Right atrium auricular region (tissue), 2 donors: ENCODE results near the gene UBXN2A. TPM values are rescaled to one million over a fixed set of nuclear protein-coding genes. Genes with fewer than 3 reads are reported as not detected.

Experiments used
- DNase-seq: peaks from one replicate; pipeline ENCODE4 v3.0.0-alpha.2; 2019; ENCODE audit warnings: low spot score
- H3K27ac ChIP-seq, 2 donors: fragments of 200-600 bp; sonication (generic); 1 replicate in 1 of 2; 2 replicates in 1 of 2; pipeline ENCODE4 v1.5.1; 2016 to 2019
- H3K27me3 ChIP-seq, 2 donors: fragments of 200-600 bp; sonication (generic); one replicate each; pipeline versions ENCODE4 v1.5.1 to v1.6.0; 2017 to 2019
- H3K36me3 ChIP-seq: fragments of 200-600 bp; sonication (generic); one replicate; pipeline ENCODE4 v1.5.1; 2016
- H3K4me1 ChIP-seq, 2 donors: fragments of 200-600 bp; sonication (generic); one replicate each; pipeline versions ENCODE4 v1.5.1 to v1.6.0; 2017 to 2019
- H3K4me3 ChIP-seq, 2 donors: fragments of 200-600 bp; sonication (generic); 1 replicate in 1 of 2; 2 replicates in 1 of 2; pipeline ENCODE4 v1.5.1; 2017 to 2019; ENCODE audit warnings: mild to moderate bottlenecking in 1 of 2, moderate library complexity in 1 of 2
- H3K9me3 ChIP-seq, 2 donors: fragments of 200-600 bp; sonication (generic); one replicate each; pipeline ENCODE4 v1.5.1; 2019
- CTCF ChIP-seq, 2 donors: fragments of 200-600 bp; sonication (generic); IDR thresholded peaks; one replicate each; pipeline ENCODE4 v1.5.1; 2019; ENCODE audit warnings: antibody characterized with exemption in 2 of 2
- total RNA-seq, 2 donors: library from RNA; depleted of rRNA; stranded (reverse); fragments of >200 nt; gene quantifications; one replicate each; pipeline ENCODE4 v1.1.0, GENCODE V29; 2016

Gene UBXN2A
- total RNA-seq, 2 donors from 2014 or later = 14.3 to 18.7 TPM

- Histone ChIP-seq H3K4me1 (peaks cover 0 to 23% of the 10 kb centered on the region in 2 donors), H3K4me3 (no peak overlapping the region), H3K27me3 (no peaks in the 10 kb centered on the region), H3K36me3 (no peaks in the 10 kb centered on the region), H3K27ac (no peak overlapping the region), H3K9me3 (no peaks in the 10 kb centered on the region)
- DNase-seq = no peak
- TF ChIP-seq CTCF (IDR thresholded peaks at IDR 0.05) = no peak
These were observed 21.3 kb upstream of the UBXN2A start for GRCh38 chr2:23918837-23919489.

GRCh38 chr2:23924589-23925359 lies 15.5 kb upstream of the UBXN2A start:
- Histone ChIP-seq H3K4me1 (peaks cover 0 to 40% of the 10 kb centered on the region in 2 donors), H3K27me3 (no peaks in the 10 kb centered on the region), H3K4me3 (peak overlapping the region; percentile 70 to 96), H3K36me3 (no peaks in the 10 kb centered on the region), H3K9me3 (no peaks in the 10 kb centered on the region), H3K27ac (peak overlapping the region; percentile 97 to 98)
- DNase-seq = no peak
- no peak for TF ChIP-seq CTCF (IDR thresholded peaks at IDR 0.05)

GRCh38 chr2:23925702-23926289 lies 14.5 kb upstream of the UBXN2A start:
- TF ChIP-seq CTCF (IDR thresholded peaks at IDR 0.05) = no peak
- peaks cover 0 to 40% of the 10 kb centered on the region in 2 donors for H3K4me1 ChIP-seq

GRCh38 chr2:23926290-23926749 lies 13.9 kb upstream of the UBXN2A start:
- Histone ChIP-seq H3K27me3 (no peaks in the 10 kb centered on the region), H3K4me3 (peak overlapping the region; percentile 70 to 96), H3K27ac (peak overlapping the region; percentile 97 to 98), H3K9me3 (no peaks in the 10 kb centered on the region), H3K36me3 (no peaks in the 10 kb centered on the region), H3K4me1 (peaks cover 0 to 40% of the 10 kb centered on the region in 2 donors)
- TF ChIP-seq CTCF (IDR thresholded peaks at IDR 0.05) = no peak
- no peak for DNase-seq

More at GRCh38 chr2:23925702-23926289, 14.5 kb upstream of the UBXN2A start:
- H3K4me3 ChIP-seq = peak overlapping the region; percentile 70 to 96
- H3K9me3 ChIP-seq = no peaks in the 10 kb centered on the region
- H3K36me3 ChIP-seq = no peaks in the 10 kb centered on the region
- DNase-seq = peak; percentile 79
- H3K27me3 ChIP-seq = no peaks in the 10 kb centered on the region
- peak overlapping the region; percentile 97 to 98 for H3K27ac ChIP-seq

- peaks cover 0 to 35% of the 10 kb centered on the region in 2 donors for H3K4me1 ChIP-seq
These were observed 13.3 kb upstream of the UBXN2A start, which contains the start of gene ATAD2B for GRCh38 chr2:23926750-23927571. Gene ATAD2B (minus strand): TSS chr2:23927123. CDS start chr2:23926770, 353 bp downstream.

More at GRCh38 chr2:23926750-23927571, 13.3 kb upstream of the UBXN2A start, which contains the start of gene ATAD2B:
- peak; percentile 81 to 94 for TF ChIP-seq CTCF (IDR thresholded peaks at IDR 0.05)
- DNase-seq = peak; percentile 86
- no peaks in the 10 kb centered on the region for H3K9me3 ChIP-seq
- H3K36me3 ChIP-seq = no peaks in the 10 kb centered on the region
- no peaks in the 10 kb centered on the region for H3K27me3 ChIP-seq
- peak within 1 kb of the TSS; percentile 97 to 98 for H3K27ac ChIP-seq
- H3K4me3 ChIP-seq = peak within 1 kb of the TSS; percentile 70 to 96
